Calu3 (cell line): ENCODE results near the gene ALDH1A2. TPM values are rescaled to one million over a fixed set of nuclear protein-coding genes. Genes with fewer than 3 reads are reported as not detected.

Source experiments
- BruUV-seq: library from RNA; stranded (reverse); fragments of 400-500 nt; replicated peaks from 2 replicates; lab custom pipeline; 2021; lab: Mats Ljungman, UMichigan
- CTCF ChIA-PET: fragments of 300-600 bp; sonication (Branson Sonifier 250); formaldehyde crosslinking; loops from one replicate; lab custom pipeline; 2022; ENCODE audit warnings: antibody characterized with exemption; lab: Charles Lee
- DNase-seq: peaks from one replicate; pipeline ENCODE4 v3.0.0; 2022
- H3K27ac Mint-ChIP-seq: one replicate; pipeline ENCODE4 v1.8.0; 2022; ENCODE audit warnings: mixed read lengths; ENCODE audit not compliant: unreplicated experiment
- H3K27me3 Mint-ChIP-seq: one replicate; pipeline ENCODE4 v1.8.0; 2022; ENCODE audit warnings: mixed read lengths; ENCODE audit not compliant: unreplicated experiment
- H3K36me3 Mint-ChIP-seq: one replicate; pipeline ENCODE4 v1.8.0; 2022; ENCODE audit warnings: mild to moderate bottlenecking, moderate library complexity, mixed read lengths; ENCODE audit not compliant: insufficient read depth, unreplicated experiment
- H3K4me1 Mint-ChIP-seq: one replicate; pipeline ENCODE4 v1.8.0; 2022; ENCODE audit warnings: mild to moderate bottlenecking, low read depth, mixed read lengths; ENCODE audit not compliant: unreplicated experiment
- H3K4me3 Mint-ChIP-seq: one replicate; pipeline ENCODE4 v1.8.0; 2022; ENCODE audit warnings: mild to moderate bottlenecking, low read depth, moderate library complexity, mixed read lengths; ENCODE audit not compliant: unreplicated experiment
- H3K9me3 Mint-ChIP-seq: one replicate; pipeline ENCODE4 v1.8.0; 2022; ENCODE audit warnings: low read depth, mixed read lengths; ENCODE audit not compliant: unreplicated experiment
- intact Hi-C: fragments of 100-400 bp; cut with micrococcal nuclease; formaldehyde crosslinking; loops from one replicate; pipeline ENCODE4 v1.10.0; 2022; ENCODE audit not compliant: unreplicated experiment
- total RNA-seq: library from RNA; stranded (reverse); gene quantifications from 2 replicates; pipeline ENCODE4 v1.2.3, GENCODE V29; 2022
- TF ChIP-seq, protein P1 (sequence below): fragments of 200-600 bp; IDR thresholded peaks from one replicate; pipeline ENCODE4 v1.8.0; 2022; ENCODE audit warnings: antibody characterized with exemption; ENCODE audit not compliant: unreplicated experiment

The ALDH1A2 gene
- total RNA-seq, 1 experiment from 2014 or later, result 219 TPM

GRCh38 chr15:57996561-57996960 lies 69.0 kb downstream of the ALDH1A2 start:
- H3K9me3 Mint-ChIP-seq, result no peaks in the 10 kb centered on the region
- H3K36me3 Mint-ChIP-seq, result peaks cover 5% of the 10 kb centered on the region
- CTCF ChIA-PET, result no interaction called here
- no peak overlapping the region for H3K27ac Mint-ChIP-seq
- DNase-seq, result no peak
- BruUV-seq, result no TSS peak
- intact Hi-C loops, result no loop called here
- H3K27me3 Mint-ChIP-seq, result no peaks in the 10 kb centered on the region
- H3K4me1 Mint-ChIP-seq, result no peaks in the 10 kb centered on the region
- TF ChIP-seq, protein P1, sequence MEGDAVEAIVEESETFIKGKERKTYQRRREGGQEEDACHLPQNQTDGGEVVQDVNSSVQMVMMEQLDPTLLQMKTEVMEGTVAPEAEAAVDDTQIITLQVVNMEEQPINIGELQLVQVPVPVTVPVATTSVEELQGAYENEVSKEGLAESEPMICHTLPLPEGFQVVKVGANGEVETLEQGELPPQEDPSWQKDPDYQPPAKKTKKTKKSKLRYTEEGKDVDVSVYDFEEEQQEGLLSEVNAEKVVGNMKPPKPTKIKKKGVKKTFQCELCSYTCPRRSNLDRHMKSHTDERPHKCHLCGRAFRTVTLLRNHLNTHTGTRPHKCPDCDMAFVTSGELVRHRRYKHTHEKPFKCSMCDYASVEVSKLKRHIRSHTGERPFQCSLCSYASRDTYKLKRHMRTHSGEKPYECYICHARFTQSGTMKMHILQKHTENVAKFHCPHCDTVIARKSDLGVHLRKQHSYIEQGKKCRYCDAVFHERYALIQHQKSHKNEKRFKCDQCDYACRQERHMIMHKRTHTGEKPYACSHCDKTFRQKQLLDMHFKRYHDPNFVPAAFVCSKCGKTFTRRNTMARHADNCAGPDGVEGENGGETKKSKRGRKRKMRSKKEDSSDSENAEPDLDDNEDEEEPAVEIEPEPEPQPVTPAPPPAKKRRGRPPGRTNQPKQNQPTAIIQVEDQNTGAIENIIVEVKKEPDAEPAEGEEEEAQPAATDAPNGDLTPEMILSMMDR, result no peak
- no peak overlapping the region for H3K4me3 Mint-ChIP-seq

- H3K27me3 Mint-ChIP-seq, result no peaks in the 10 kb centered on the region
- H3K27ac Mint-ChIP-seq, result no peak overlapping the region
- no TSS peak for BruUV-seq
- CTCF ChIA-PET, result interaction anchor here (0.5 to 0.9 kb wide), 2 partner anchors 77 to 1485 kb away, joined by 3 to 4 read pairs; no protein-coding TSS in a partner anchor
- no peaks in the 10 kb centered on the region for H3K9me3 Mint-ChIP-seq
- no peak for DNase-seq
- TF ChIP-seq, protein P1, result no peak
- H3K4me3 Mint-ChIP-seq, result no peak overlapping the region
- intact Hi-C loops, result no loop called here
- no peaks in the 10 kb centered on the region for H3K4me1 Mint-ChIP-seq
- H3K36me3 Mint-ChIP-seq, result peaks cover 10% of the 10 kb centered on the region
Observed at GRCh38 chr15:57994221-57995049, 71.1 kb downstream of the ALDH1A2 start.

GRCh38 chr15:57993409-57994145 lies 71.9 kb downstream of the ALDH1A2 start:
- CTCF ChIA-PET, result interaction anchor here (0.9 kb wide), 1 partner anchor 78 kb away, joined by 3 read pairs; no protein-coding TSS in a partner anchor
- H3K4me1 Mint-ChIP-seq, result no peaks in the 10 kb centered on the region

GRCh38 chr15:57992761-57993355 lies 72.7 kb downstream of the ALDH1A2 start:
- intact Hi-C loops, result no loop called here
- Mint-ChIP-seq H3K4me3 (no peak overlapping the region), H3K36me3 (peaks cover 15% of the 10 kb centered on the region), H3K27me3 (no peaks in the 10 kb centered on the region), H3K4me1 (no peaks in the 10 kb centered on the region), H3K27ac (no peak overlapping the region), H3K9me3 (no peaks in the 10 kb centered on the region)
- TF ChIP-seq, protein P1, result no peak
- CTCF ChIA-PET, result interaction anchor here (0.7 kb wide), 2 partner anchors 11 to 84 kb away, joined by 3 read pairs; no protein-coding TSS in a partner anchor
- DNase-seq, result no peak
- no TSS peak for BruUV-seq

More at GRCh38 chr15:57993409-57994145, 71.9 kb downstream of the ALDH1A2 start:
- no TSS peak for BruUV-seq
- TF ChIP-seq, protein P1, result no peak
- intact Hi-C loops, result no loop called here
- Mint-ChIP-seq H3K4me3 (no peak overlapping the region), H3K36me3 (peaks cover 10% of the 10 kb centered on the region), H3K9me3 (no peaks in the 10 kb centered on the region), H3K27me3 (no peaks in the 10 kb centered on the region), H3K27ac (no peak overlapping the region)
- no peak for DNase-seq
